DND-41 (cell line): ENCODE data around the gene LMNTD1.

Experiments
- CTCF ChIP-seq: IDR thresholded peaks from 2 replicates; pipeline ENCODE4 v1.5.1; 2012; ENCODE audit warnings: borderline replicate concordance, low read length, moderate library complexity, mild to moderate bottlenecking; ENCODE audit not compliant: poor library complexity, severe bottlenecking; ENCODE audit errors: extremely low read depth
- EZH2 ChIP-seq: IDR thresholded peaks from 3 replicates; pipeline ENCODE4 v1.6.1; 2012; ENCODE audit warnings: borderline replicate concordance, low read depth, mild to moderate bottlenecking, moderate library complexity, low read length, inconsistent platforms; ENCODE audit not compliant: severe bottlenecking

GRCh38 chr12:25574761-25575160, 21.7 kb upstream of the LMNTD1 start:
- TF ChIP-seq CTCF (no peak), EZH2 (no peak)
